HG03354 (cell line): ENCODE results near the gene CNBP.
"Not testable (repeated sequence)": the region's sequence is repeated elsewhere in the genome, so short reads cannot be mapped to it uniquely, and the experiment has no call there.

Experiments
- ATAC-seq: cut with Tn5 transposase; IDR thresholded peaks from one replicate; pipeline ENCODE4 v1.9.1; 2021; ENCODE audit warnings: mild to moderate bottlenecking; ENCODE audit not compliant: unreplicated experiment, poor library complexity, severe bottlenecking

CNBP gene

GRCh38 chr3:129136275-129136674 lies 47.4 kb downstream of the CNBP start:
- ATAC-seq: not testable (repeated sequence)

- ATAC-seq: no peak
Observed at GRCh38 chr3:129132097-129132866, 51.4 kb downstream of the CNBP start.

- no peak for ATAC-seq
Observed at GRCh38 chr3:129131465-129132088, 52.1 kb downstream of the CNBP start.

- ATAC-seq: no peak
Observed at GRCh38 chr3:129130291-129130813, 53.3 kb downstream of the CNBP start.

GRCh38 chr3:129128357-129129155 lies 55.1 kb downstream of the CNBP start:
- no peak for ATAC-seq

- no peak for ATAC-seq
Observed at GRCh38 chr3:129126726-129127280, 56.9 kb downstream of the CNBP start.

- ATAC-seq: no peak
Observed at GRCh38 chr3:129123314-129124060, 60.2 kb downstream of the CNBP start.

GRCh38 chr3:129122412-129123011 lies 61.2 kb downstream of the CNBP start:
- ATAC-seq: no peak

GRCh38 chr3:129121792-129122411 lies 61.8 kb downstream of the CNBP start, which contains the start of gene RAB43:
Gene RAB43, minus strand, starts transcription at chr3:129121804. Its CDS starts 315 bp downstream, at chr3:129121489.
- ATAC-seq: peak; percentile 43

- peak; percentile 1 for ATAC-seq
Observed at GRCh38 chr3:129121016-129121791, 62.5 kb downstream of the CNBP start.

GRCh38 chr3:129120254-129121004 lies 63.3 kb downstream of the CNBP start:
- peak; percentile 75 for ATAC-seq

GRCh38 chr3:129119365-129120100 lies 64.2 kb downstream of the CNBP start:
- no peak for ATAC-seq

- no peak for ATAC-seq
Observed at GRCh38 chr3:129118745-129119144, 65.0 kb downstream of the CNBP start.
